ENCODE results near the gene DAGLA. TPM values are rescaled to one million over a fixed set of nuclear protein-coding genes. Genes with fewer than 3 reads are reported as not detected.

The DAGLA gene
- total and polyA plus RNA-seq, 2 of the 13 experiments (the other 11 are each of a cell fraction or from before 2014, with no cell fraction given), result 2.6 to 3.9 TPM

GRCh38 chr11:61717286-61718033 lies 37.3 kb downstream of the DAGLA start (continued):
- TF ChIP-seq AGO1 (IDR thresholded peaks at IDR 0.05; ENCODE audit: low read depth, low read length, poor library complexity, severe bottlenecking) (no peak), ZNF878 (CRISPR knock-in tag; IDR thresholded peaks at IDR 0.05) (no peak), JUN (CRISPR knock-in tag; IDR thresholded peaks at IDR 0.05) (no peak), AHR (CRISPR knock-in tag; IDR thresholded peaks at IDR 0.05) (no peak), ZNF691 (CRISPR knock-in tag; IDR thresholded peaks at IDR 0.05; ENCODE audit: borderline replicate concordance, low read depth) (no peak), BCLAF1 (IDR thresholded peaks at IDR 0.05) (no peak), TFDP2 (CRISPR knock-in tag; IDR thresholded peaks at IDR 0.05) (no peak), ZIK1 (CRISPR knock-in tag; IDR thresholded peaks at IDR 0.05; ENCODE audit: borderline replicate concordance, low read depth) (no peak), YEATS4 (CRISPR knock-in tag; IDR thresholded peaks at IDR 0.05; ENCODE audit: borderline replicate concordance) (no peak)
